GM19099 (cell line): Measurements from ENCODE around the gene SORBS1.

Experiments
- POLR2A ChIP-seq: IDR thresholded peaks from 3 replicates; pipeline ENCODE4 v1.6.1; 2011; ENCODE audit warnings: low read depth; ENCODE audit not compliant: insufficient read length; ENCODE audit errors: extremely low read depth

SORBS1 gene

GRCh38 chr10:95388109-95388471, 173.1 kb downstream of the SORBS1 start:
- no peak for TF ChIP-seq POLR2A

- no peak for TF ChIP-seq POLR2A
Measured at GRCh38 chr10:95384011-95384704, 177.0 kb downstream of the SORBS1 start.

GRCh38 chr10:95382596-95382995, 178.6 kb downstream of the SORBS1 start:
- no peak for TF ChIP-seq POLR2A

DNA sequence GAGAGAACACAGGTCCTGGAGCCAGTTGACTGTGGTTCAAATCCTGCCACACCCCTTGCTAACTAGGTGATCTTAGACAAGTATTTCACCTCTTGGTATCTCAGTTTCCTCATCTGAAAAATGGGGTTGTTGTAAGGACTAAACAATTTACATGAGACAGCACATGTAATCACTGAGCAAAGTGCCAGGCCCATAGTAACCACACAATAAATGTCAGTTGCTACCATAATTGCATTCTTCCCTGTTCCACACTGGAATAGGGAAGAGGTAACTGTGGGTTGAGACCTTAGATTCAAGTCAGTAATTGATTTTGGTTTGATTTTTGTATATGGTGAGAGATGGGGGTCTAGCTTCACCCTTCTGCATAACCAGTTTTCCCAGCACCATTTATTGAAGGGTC, 179.0 kb downstream of the SORBS1 start:
- TF ChIP-seq POLR2A: no peak

- TF ChIP-seq POLR2A: no peak
Measured at GRCh38 chr10:95377950-95378349, 183.2 kb downstream of the SORBS1 start.

GRCh38 chr10:95375418-95375817, 185.8 kb downstream of the SORBS1 start:
- no peak for TF ChIP-seq POLR2A

DNA sequence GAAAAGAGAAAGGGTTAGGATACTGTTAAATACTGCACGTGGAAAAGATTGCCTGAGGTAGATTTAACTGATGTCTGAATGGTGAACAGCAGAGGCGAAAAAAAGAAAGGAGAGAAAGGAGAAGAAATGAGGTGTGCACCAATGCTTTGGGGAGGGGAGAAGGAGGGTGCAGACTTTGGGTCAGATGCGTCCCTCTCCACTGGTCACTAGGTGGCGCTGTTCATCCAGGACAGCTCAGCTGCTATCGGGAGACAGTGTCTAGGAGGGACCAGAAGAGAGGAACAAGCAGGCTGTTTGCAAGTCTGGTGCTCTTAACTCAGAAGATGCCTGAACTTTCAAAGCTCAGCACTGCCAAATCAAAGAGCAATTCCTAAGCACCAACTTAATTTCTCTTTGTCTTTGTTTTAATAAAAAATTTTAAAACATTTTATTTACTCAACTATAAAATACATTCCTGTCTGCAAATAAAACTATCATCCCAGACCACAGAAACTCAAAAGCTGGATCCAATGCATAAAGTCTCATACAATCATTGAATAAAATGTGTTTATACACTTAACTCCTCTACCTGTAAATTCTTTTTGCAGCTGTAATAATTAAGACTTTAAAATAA, 186.5 kb downstream of the SORBS1 start:
- no peak for TF ChIP-seq POLR2A

DNA sequence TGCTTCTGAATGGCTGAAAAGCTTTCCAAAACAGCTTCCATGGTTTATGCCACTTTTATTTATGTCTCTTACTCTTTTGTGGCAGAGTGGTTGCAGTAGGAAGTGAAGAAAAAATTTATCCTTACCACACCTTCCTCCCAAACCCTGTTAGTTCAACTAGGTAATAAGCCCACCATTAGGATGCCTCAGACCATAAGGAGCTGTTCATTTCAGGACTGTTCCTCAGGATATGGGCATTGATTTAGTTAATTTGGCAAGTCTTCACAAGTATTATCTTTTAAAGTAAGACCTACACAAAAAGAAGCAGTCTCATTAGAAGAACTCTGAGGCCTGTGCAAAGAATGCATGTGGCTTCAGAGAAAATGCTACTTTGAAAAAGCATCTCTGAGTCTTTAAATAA, 187.5 kb downstream of the SORBS1 start:
- no peak for TF ChIP-seq POLR2A

- no peak for TF ChIP-seq POLR2A
Measured at GRCh38 chr10:95364342-95364741, 196.8 kb downstream of the SORBS1 start.

DNA sequence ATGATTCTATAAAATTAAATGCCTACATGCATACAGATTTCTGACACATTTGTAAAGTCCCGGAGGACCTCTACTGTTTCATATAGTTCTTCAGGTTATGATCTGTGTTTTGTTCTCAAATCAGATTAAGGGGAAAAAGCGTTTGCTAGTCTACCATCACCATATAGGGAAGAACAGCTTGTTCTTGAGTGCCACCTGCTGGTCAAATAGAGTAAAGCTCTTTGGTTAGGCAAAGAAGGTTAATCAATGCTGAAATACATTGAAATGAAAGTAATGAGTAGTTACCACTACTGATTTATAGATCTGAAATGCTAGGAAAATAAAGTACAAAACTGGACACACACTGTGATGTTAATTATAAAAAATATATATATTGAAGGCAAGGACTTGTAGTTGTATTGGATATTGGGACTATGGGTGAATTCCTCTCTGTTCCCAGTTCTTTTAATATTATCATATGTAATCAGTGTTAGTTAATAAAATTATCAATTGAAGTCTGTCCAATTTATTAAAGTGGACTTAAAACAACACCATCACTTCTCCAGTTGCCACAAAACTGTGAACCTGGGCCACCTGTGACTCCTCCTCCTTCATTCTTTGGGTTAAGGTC, 197.8 kb downstream of the SORBS1 start:
- no peak for TF ChIP-seq POLR2A

- TF ChIP-seq POLR2A: no peak
Measured at GRCh38 chr10:95360122-95360714, 201.0 kb downstream of the SORBS1 start.

- TF ChIP-seq POLR2A: no peak
Measured at GRCh38 chr10:95359466-95359865, 201.7 kb downstream of the SORBS1 start.

DNA sequence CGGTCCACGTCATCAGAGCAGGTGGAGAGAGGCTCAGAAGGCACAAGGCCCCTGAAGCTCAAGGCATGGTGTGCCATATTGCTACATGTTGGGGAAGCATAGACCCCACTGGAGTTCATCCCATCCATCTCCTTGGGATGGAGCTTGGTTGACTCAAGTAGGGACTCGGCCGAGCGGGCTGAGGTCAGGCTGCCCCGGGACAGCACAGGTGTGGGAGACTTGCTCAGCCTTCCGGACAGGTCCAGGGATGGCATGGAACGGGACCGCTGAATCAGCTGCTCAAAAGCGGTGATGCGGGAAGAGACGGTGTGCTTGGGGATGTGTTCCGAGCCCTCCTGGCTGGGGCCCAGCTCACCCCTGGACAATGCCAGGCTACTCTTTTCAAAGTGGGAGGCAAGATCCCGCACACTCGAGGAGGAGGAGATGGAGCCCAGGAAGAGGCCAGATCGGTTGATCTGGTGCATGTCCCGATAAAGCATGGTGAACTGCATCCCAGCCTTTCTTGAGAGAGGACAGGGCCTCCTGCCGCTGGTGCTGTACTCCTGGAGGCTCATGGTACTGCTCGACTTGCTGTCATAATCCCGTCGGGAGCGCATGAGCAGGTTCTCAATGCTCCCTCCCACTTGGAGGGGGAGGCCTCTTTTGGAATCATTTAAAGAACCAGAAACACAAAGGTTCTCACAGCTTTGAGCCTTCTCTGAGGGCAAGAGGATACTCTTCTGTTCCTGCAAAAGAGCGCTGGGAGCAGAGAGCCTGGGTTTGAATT, 204.8 kb downstream of the SORBS1 start:
- no peak for TF ChIP-seq POLR2A

- TF ChIP-seq POLR2A: no peak
Measured at GRCh38 chr10:95355301-95355700, 205.9 kb downstream of the SORBS1 start.

GRCh38 chr10:95354110-95354509, 207.1 kb downstream of the SORBS1 start:
- TF ChIP-seq POLR2A: no peak
